Measurements from ENCODE around the gene KCNH3.

Gene KCNH3

GRCh38 chr12:49537231-49537751 is 1.5 kb upstream of the KCNH3 start:
- TF ChIP-seq CTCF (IDR thresholded peaks at IDR 0.05; ENCODE audit: low read depth, low read length), result no peak
- DNase-seq (ENCODE audit: extremely low read depth, low read depth), result no peak

GRCh38 chr12:49537752-49538509 is 899 bp upstream of the KCNH3 start:
- TF ChIP-seq CTCF (IDR thresholded peaks at IDR 0.05; ENCODE audit: low read depth, low read length), result no peak
- DNase-seq (ENCODE audit: extremely low read depth, low read depth), result no peak

GRCh38 chr12:49539406-49540228 is 787 bp downstream of the KCNH3 start:
- TF ChIP-seq CTCF (IDR thresholded peaks at IDR 0.05; ENCODE audit: low read depth, low read length), result no peak
- no peak for DNase-seq (ENCODE audit: extremely low read depth, low read depth)

- no peak for TF ChIP-seq CTCF (IDR thresholded peaks at IDR 0.05; ENCODE audit: low read depth, low read length)
- no peak for DNase-seq (ENCODE audit: extremely low read depth, low read depth)
These were observed 1.7 kb downstream of the KCNH3 start for GRCh38 chr12:49540229-49541139.

- no peak for DNase-seq (ENCODE audit: extremely low read depth, low read depth)
- TF ChIP-seq CTCF (IDR thresholded peaks at IDR 0.05; ENCODE audit: low read depth, low read length), result no peak
These were observed 2.5 kb downstream of the KCNH3 start for GRCh38 chr12:49541140-49541861.

- no peak for DNase-seq (ENCODE audit: extremely low read depth, low read depth)
These were observed 3.2 kb downstream of the KCNH3 start for GRCh38 chr12:49541911-49542505.

More at GRCh38 chr12:49541911-49542505, 3.2 kb downstream of the KCNH3 start:
- no peak for TF ChIP-seq CTCF (IDR thresholded peaks at IDR 0.05; ENCODE audit: low read depth, low read length)

Data from AG09319 (cell line).